HUES6 (cell line): ENCODE measurements around the gene SMPDL3B.
A peak's percentile ranks its signal among the peaks of the same experiment; 100 is the strongest.

Experiments used
- H3K27ac ChIP-seq: 2 replicates; pipeline ENCODE4 v1.7.0; 2013; ENCODE audit warnings: low read depth, mild to moderate bottlenecking, low read length, inconsistent platforms
- H3K27me3 ChIP-seq: 2 replicates; pipeline ENCODE4 v1.6.1; 2013; ENCODE audit warnings: low read length; ENCODE audit not compliant: control insufficient read depth, insufficient read depth
- H3K36me3 ChIP-seq: 2 replicates; pipeline ENCODE4 v1.6.1; 2013; ENCODE audit warnings: low read length; ENCODE audit not compliant: control insufficient read depth, insufficient read depth
- H3K4me1 ChIP-seq: 2 replicates; pipeline ENCODE4 v1.6.1; 2013; ENCODE audit warnings: low read length; ENCODE audit not compliant: control insufficient read depth, insufficient read depth
- H3K4me3 ChIP-seq: 2 replicates; pipeline ENCODE4 v1.5.1; 2013; ENCODE audit warnings: low read depth, low read length
- H3K9ac ChIP-seq: one replicate; pipeline ENCODE4 v1.6.1; 2013; ENCODE audit warnings: mild to moderate bottlenecking, low read length
- H3K9me3 ChIP-seq: 2 replicates; pipeline ENCODE4 v1.6.1; 2013; ENCODE audit warnings: low read depth, low read length; ENCODE audit not compliant: control insufficient read depth, insufficient read depth

Gene SMPDL3B

DNA sequence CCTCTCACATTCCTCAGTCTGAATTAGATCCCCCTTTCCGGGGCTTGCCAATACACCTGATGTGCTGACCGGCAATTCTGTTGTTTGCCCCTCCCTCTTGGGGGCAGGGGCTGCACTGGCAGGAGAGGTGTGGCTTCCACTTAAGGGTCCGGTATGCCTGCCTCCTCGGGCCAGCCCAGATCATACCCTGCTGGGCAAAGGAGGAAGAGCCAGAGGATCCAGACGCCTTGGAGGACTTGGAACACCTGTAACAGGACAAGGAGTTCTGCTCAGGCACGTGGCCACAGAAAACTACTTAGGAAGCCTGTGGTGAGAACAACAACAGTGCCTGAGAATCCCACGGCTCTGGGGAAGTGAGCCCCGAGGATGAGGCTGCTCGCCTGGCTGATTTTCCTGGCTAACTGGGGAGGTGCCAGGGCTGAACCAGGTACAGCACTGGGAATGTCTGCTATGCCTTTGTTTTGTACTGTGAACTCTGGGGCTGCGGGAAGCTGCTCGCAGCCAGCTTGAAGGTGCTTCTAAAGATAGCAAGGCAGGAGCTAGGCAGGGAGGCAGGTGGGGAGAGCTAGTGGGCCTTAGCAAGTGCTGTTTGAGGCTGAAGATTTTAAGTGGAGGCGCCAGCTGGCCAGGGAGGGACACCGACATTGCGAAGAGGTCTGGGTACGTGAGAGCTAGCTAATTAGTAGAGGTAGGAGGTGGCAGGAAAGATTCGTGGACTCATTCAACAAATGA is at the start of gene SMPDL3B:
Gene SMPDL3B, plus strand, starts transcription at position 183 of the 732 bp plus-strand sequence. Its CDS starts 184 bp downstream, at position 367.
- Histone ChIP-seq H3K4me3 (peak within 1 kb of the TSS; percentile 75), H3K4me1 (peaks cover 36% of the 10 kb centered on the region), H3K36me3 (no peaks in the 10 kb centered on the region; the same call in 1 of the 2 replicates), H3K27ac (no peak within 1 kb of the TSS), H3K27me3 (peaks cover 10% of the 10 kb centered on the region; the same call in 1 of the 2 replicates), H3K9me3 (no peaks in the 10 kb centered on the region), H3K9ac (peak within 1 kb of the TSS; percentile 63)

DNA sequence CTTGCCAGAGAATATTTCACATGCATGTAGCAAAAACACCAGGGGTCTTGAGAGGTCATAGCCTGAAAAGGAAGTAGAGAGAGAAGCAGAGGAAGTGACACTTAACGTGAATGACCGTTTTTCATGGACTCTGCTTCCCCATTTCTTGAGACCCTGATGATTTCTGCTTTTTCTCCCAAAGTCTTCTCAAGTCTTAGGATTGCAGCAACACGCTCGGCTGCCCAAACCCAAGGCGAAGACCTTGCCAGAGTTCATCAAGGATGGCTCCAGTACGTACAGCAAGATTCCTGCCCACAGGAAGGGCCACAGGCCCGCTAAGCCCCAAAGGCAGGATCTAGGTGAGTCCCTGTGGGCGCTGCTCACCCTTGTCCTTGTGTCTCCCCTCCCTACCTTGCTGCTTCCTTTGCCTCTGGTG is 49.7 kb upstream of the SMPDL3B start:
- Histone ChIP-seq H3K27me3 (no peaks in the 10 kb centered on the region), H3K4me3 (no peak overlapping the region), H3K36me3 (peaks cover 64% of the 10 kb centered on the region), H3K9me3 (no peaks in the 10 kb centered on the region), H3K9ac (no peak overlapping the region), H3K4me1 (no peaks in the 10 kb centered on the region), H3K27ac (no peak overlapping the region)

- H3K27ac ChIP-seq: no peak overlapping the region
Observed at GRCh38 chr1:27885621-27886352, 49.0 kb upstream of the SMPDL3B start.

DNA sequence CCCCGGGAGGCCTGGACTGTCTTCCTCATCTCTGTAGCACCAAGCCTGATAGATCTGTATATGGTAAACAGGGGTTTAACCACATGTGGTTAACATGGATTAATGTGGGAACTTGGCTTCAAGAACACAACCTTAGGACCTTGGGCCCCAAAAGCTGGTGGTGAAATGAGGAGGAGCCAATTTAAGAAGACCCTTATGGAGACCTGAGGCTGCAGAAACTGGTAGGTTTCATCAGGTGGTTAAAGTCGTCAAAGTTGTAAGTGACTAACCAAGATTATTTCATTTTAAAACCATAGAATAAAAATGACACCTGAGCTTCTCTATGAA is 48.5 kb upstream of the SMPDL3B start:
- no peaks in the 10 kb centered on the region for H3K4me1 ChIP-seq
- no peak overlapping the region for H3K27ac ChIP-seq
- H3K36me3 ChIP-seq: peaks cover 74% of the 10 kb centered on the region
- H3K4me3 ChIP-seq: no peak overlapping the region
- no peak overlapping the region for H3K9ac ChIP-seq
- H3K27me3 ChIP-seq: no peaks in the 10 kb centered on the region
- H3K9me3 ChIP-seq: no peaks in the 10 kb centered on the region

More at GRCh38 chr1:27885621-27886352, 49.0 kb upstream of the SMPDL3B start:
- Histone ChIP-seq H3K9me3 (no peaks in the 10 kb centered on the region), H3K9ac (no peak overlapping the region), H3K4me3 (no peak overlapping the region), H3K36me3 (peaks cover 69% of the 10 kb centered on the region), H3K27me3 (no peaks in the 10 kb centered on the region), H3K4me1 (no peaks in the 10 kb centered on the region)

GRCh38 chr1:27886744-27887143 is 48.1 kb upstream of the SMPDL3B start:
- Histone ChIP-seq H3K27ac (no peak overlapping the region), H3K4me1 (no peaks in the 10 kb centered on the region), H3K36me3 (peaks cover 78% of the 10 kb centered on the region), H3K9ac (no peak overlapping the region), H3K27me3 (no peaks in the 10 kb centered on the region), H3K9me3 (no peaks in the 10 kb centered on the region), H3K4me3 (no peak overlapping the region)

GRCh38 chr1:27887215-27888021 is 47.4 kb upstream of the SMPDL3B start:
- no peaks in the 10 kb centered on the region for H3K27me3 ChIP-seq
- H3K4me1 ChIP-seq: no peaks in the 10 kb centered on the region
- H3K27ac ChIP-seq: no peak overlapping the region
- H3K9ac ChIP-seq: no peak overlapping the region
- H3K9me3 ChIP-seq: no peaks in the 10 kb centered on the region
- H3K36me3 ChIP-seq: peaks cover 79% of the 10 kb centered on the region
- H3K4me3 ChIP-seq: no peak overlapping the region

GRCh38 chr1:27889506-27889905 is 45.3 kb upstream of the SMPDL3B start:
- H3K9me3 ChIP-seq: no peaks in the 10 kb centered on the region
- no peaks in the 10 kb centered on the region for H3K4me1 ChIP-seq
- no peak overlapping the region for H3K9ac ChIP-seq
- H3K4me3 ChIP-seq: no peak overlapping the region
- H3K27ac ChIP-seq: no peak overlapping the region
- no peaks in the 10 kb centered on the region for H3K27me3 ChIP-seq
- H3K36me3 ChIP-seq: peaks cover 80% of the 10 kb centered on the region

DNA sequence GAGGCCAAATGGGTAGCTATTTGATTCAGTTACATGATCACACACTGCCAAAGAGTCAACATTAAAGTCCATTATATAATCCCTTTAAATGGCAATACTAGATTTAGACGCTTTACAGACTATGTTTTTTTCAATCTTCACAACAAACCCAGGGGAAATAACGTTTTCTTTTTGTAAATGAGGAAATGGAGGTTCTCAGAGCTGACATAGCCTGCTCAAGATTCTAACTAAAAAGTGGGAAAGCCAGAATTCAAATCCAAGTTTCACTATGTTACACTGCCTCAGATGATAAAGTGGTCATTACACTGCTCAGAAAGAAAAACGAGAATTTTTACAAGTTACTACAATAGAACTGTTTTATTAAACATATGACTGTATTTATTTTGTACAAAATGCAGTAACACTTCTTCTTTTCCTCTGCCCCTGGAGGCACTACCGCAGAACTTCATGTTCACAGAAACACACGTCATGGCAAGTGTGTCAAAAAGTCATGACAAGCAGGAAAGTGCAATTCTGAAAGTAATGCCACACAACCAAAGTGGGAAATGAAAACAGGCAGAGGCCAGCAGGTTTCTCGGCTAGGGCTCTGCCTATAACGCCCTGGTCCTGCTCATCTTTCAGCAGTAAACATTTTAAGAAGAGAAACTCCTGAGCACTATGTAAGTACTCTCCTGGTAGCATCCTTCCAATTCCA is 43.5 kb upstream of the SMPDL3B start:
- Histone ChIP-seq H3K27me3 (no peaks in the 10 kb centered on the region), H3K36me3 (peaks cover 79% of the 10 kb centered on the region), H3K9me3 (no peaks in the 10 kb centered on the region), H3K4me3 (no peak overlapping the region), H3K27ac (no peak overlapping the region), H3K9ac (no peak overlapping the region), H3K4me1 (no peaks in the 10 kb centered on the region)

DNA sequence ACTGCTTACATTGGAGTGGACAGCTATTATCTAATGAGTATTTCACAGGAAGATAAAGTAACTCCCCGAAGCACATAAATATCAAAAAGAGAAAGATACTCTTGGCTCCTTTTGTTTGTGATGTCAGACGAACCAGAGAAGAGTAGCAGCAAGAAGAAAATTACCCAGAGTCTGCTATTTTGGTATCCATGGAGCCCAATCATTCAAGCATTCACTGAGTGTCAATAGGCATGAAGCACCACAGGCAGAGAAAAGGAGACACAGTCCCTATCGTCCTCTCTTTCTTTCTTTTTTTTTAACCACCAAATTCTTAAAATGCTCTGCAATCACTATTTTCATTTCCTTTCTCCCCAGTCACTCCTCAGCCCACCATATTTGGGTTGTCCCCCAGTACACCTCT is 40.3 kb upstream of the SMPDL3B start:
- peaks cover 77% of the 10 kb centered on the region for H3K36me3 ChIP-seq
- no peaks in the 10 kb centered on the region for H3K4me1 ChIP-seq
- H3K4me3 ChIP-seq: no peak overlapping the region
- no peaks in the 10 kb centered on the region for H3K27me3 ChIP-seq
- H3K27ac ChIP-seq: no peak overlapping the region
- no peak overlapping the region for H3K9ac ChIP-seq
- no peaks in the 10 kb centered on the region for H3K9me3 ChIP-seq

DNA sequence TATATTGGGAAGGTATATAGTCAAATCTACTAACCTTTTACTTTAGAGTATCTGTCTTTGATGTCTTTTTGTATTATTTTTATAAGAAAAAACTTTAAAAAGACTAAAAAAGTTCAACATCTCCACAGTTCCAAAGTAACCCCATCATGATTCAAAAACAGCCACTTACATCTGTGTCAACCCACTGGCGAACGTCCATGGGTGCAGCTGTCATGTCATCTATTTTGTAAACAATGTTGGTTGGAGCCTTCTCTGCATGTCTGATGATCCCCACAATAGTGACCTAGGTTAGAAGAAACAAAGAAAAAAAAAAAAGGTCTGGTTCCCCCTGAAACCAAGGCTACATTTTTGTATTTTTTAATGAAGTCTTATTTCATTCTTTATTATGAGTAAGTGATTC is 28.0 kb upstream of the SMPDL3B start:
- Histone ChIP-seq H3K27ac (no peak overlapping the region), H3K27me3 (no peaks in the 10 kb centered on the region), H3K9me3 (no peaks in the 10 kb centered on the region), H3K4me1 (no peaks in the 10 kb centered on the region), H3K9ac (no peak overlapping the region), H3K4me3 (no peak overlapping the region), H3K36me3 (peaks cover 92% of the 10 kb centered on the region)
